Mesothelial cell of epicardium (in vitro differentiated cells): ENCODE measurements around the gene ACLY. TPM values are rescaled to one million over a fixed set of nuclear protein-coding genes. Genes with fewer than 3 reads are reported as not detected.
A peak's percentile ranks its signal among the peaks of the same experiment; 100 is the strongest.
"Not testable (repeated sequence)": the region's sequence is repeated elsewhere in the genome, so short reads cannot be mapped to it uniquely, and the experiment has no call there.

Experiments
- DNase-seq, 2 experiments: peaks; one replicate each; pipeline ENCODE4 v3.0.0; 2021; ENCODE audit warnings: low spot score in 2 of 2; ENCODE audit not compliant: unreplicated experiment in 2 of 2
- H3K27ac Mint-ChIP-seq: 2 replicates; pipeline ENCODE4 v1.8.0; 2021; ENCODE audit warnings: mixed read lengths
- H3K27me3 Mint-ChIP-seq: 2 replicates; pipeline ENCODE4 v1.8.0; 2021; ENCODE audit warnings: low read depth, mixed read lengths
- H3K36me3 Mint-ChIP-seq: 2 replicates; pipeline ENCODE4 v1.8.0; 2021; ENCODE audit warnings: mixed read lengths
- H3K4me1 Mint-ChIP-seq: 2 replicates; pipeline ENCODE4 v1.8.0; 2021; ENCODE audit warnings: mixed read lengths
- H3K4me3 Mint-ChIP-seq: 2 replicates; pipeline ENCODE4 v1.8.0; 2021; ENCODE audit warnings: mild to moderate bottlenecking, moderate library complexity, mixed read lengths
- H3K9me3 Mint-ChIP-seq: 2 replicates; pipeline ENCODE4 v1.8.0; 2021; ENCODE audit warnings: mixed read lengths
- total RNA-seq: library from RNA; stranded (reverse); gene quantifications from 3 replicates; pipeline ENCODE4 v1.2.1, GENCODE V29; 2021
- TF ChIP-seq, protein P1 (sequence below): fragments of 200-600 bp; sonication (generic); IDR thresholded peaks from one replicate; pipeline ENCODE4 v1.5.0; 2021; ENCODE audit warnings: antibody characterized with exemption; ENCODE audit not compliant: unreplicated experiment

Gene ACLY
- total RNA-seq, 1 donor from 2014 or later: 133 TPM

- H3K4me3 Mint-ChIP-seq: peak within 1 kb of the TSS; percentile 82
- DNase-seq: no peak
- H3K36me3 Mint-ChIP-seq: peaks cover 1% of the 10 kb centered on the region
- peaks cover 2% of the 10 kb centered on the region for H3K27me3 Mint-ChIP-seq
- peaks cover 9% of the 10 kb centered on the region for H3K4me1 Mint-ChIP-seq
- H3K27ac Mint-ChIP-seq: no peak within 1 kb of the TSS
- TF ChIP-seq, protein P1, sequence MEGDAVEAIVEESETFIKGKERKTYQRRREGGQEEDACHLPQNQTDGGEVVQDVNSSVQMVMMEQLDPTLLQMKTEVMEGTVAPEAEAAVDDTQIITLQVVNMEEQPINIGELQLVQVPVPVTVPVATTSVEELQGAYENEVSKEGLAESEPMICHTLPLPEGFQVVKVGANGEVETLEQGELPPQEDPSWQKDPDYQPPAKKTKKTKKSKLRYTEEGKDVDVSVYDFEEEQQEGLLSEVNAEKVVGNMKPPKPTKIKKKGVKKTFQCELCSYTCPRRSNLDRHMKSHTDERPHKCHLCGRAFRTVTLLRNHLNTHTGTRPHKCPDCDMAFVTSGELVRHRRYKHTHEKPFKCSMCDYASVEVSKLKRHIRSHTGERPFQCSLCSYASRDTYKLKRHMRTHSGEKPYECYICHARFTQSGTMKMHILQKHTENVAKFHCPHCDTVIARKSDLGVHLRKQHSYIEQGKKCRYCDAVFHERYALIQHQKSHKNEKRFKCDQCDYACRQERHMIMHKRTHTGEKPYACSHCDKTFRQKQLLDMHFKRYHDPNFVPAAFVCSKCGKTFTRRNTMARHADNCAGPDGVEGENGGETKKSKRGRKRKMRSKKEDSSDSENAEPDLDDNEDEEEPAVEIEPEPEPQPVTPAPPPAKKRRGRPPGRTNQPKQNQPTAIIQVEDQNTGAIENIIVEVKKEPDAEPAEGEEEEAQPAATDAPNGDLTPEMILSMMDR: no peak
- H3K9me3 Mint-ChIP-seq: no peaks in the 10 kb centered on the region
Measured at GRCh38 chr17:41837761-41838538, 80.8 kb downstream of the ACLY start, which contains the start of gene KLHL10. Gene KLHL10 (plus strand): TSS chr17:41837825. CDS start chr17:41837933, 108 bp downstream.

- Mint-ChIP-seq H3K9me3 (no peaks in the 10 kb centered on the region), H3K4me3 (peak overlapping the region; percentile 82), H3K36me3 (peaks cover 5% of the 10 kb centered on the region), H3K27ac (no peak overlapping the region), H3K27me3 (peaks cover 2% of the 10 kb centered on the region), H3K4me1 (peaks cover 9% of the 10 kb centered on the region)
- no peak for DNase-seq
- TF ChIP-seq, protein P1: no peak
Measured at GRCh38 chr17:41836550-41837196, 82.1 kb downstream of the ACLY start.

DNA sequence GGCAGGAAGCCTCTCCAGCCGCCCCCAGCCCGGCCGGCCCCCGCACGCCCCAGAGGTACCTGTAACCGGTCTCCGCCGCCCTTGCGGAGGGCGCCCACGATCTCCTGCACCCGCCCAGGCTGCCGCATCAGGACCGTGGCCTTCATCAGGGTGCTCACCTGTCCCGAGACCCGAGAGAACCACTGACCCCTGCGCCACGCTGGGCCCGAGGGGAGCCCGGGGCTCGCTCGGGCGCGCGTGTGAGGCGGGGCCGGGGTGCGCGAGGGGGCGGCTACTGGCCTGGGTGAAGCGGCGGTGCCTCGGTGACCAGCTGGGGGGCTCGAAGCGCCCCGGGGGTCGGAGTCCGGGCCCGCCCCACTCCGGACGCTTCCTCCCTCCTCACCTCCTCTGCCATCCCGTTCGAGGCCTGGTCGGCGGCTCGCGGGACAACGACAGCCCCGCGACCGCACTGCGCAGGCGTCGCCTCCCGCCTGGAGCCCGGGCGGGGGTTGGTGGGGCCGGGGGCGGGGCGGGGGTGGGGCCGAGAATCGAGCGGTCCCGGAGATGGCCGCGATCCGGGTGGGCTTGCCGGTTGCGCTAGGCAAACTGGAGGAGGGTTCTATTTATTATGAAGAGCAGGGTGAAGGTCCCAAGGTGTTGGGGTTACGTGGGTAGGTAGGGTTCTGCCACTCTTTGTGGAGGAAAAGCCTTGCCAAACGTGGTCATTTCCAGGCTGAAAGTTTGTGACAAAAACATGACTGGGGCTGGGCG is 82.8 kb downstream of the ACLY start, which contains the start of gene NT5C3B:
Gene NT5C3B, minus strand, starts transcription at position 433 of the 750 bp plus-strand sequence. Its CDS starts 39 bp downstream, at position 394.
- H3K4me1 Mint-ChIP-seq: peaks cover 9% of the 10 kb centered on the region
- H3K27me3 Mint-ChIP-seq: peaks cover 2% of the 10 kb centered on the region
- no peak within 1 kb of the TSS for H3K27ac Mint-ChIP-seq
- peaks cover 9% of the 10 kb centered on the region for H3K36me3 Mint-ChIP-seq
- no peaks in the 10 kb centered on the region for H3K9me3 Mint-ChIP-seq
- peak within 1 kb of the TSS; percentile 82 for H3K4me3 Mint-ChIP-seq
- peak; percentile 46 to 71 for DNase-seq
- TF ChIP-seq, protein P1: no peak

DNA sequence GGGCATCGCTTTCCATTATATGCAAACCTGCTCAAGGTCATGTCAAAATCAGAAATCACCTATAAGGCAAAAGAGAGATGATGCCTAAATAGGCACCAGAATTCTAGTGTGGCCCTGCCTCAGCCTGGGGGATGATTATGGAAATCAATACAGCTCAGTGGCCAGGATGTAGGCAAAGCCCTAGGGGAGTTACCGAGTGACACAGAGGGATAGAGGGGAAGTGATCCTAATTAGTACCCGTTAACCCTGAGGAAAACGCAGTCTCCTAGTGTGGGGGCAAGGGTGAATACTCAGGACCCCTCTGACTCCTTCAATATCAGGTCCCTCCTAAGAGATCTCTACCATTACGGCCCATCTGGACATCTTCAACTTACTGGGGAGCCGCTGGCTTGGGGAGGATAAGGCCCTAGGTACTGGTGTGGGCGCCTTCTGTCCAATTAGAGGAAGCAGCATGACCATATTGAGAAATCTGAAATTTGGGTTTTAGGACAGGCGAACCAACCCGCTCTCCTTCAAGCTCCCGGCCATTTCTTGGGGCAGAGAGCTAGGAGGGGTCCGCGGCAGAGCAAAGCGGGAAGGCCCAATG is 83.4 kb downstream of the ACLY start:
- H3K36me3 Mint-ChIP-seq: peaks cover 9% of the 10 kb centered on the region

GRCh38 chr17:41829961-41830360 is 88.8 kb downstream of the ACLY start:
- DNase-seq, H3K27me3 Mint-ChIP-seq, H3K4me1 Mint-ChIP-seq, H3K4me3 Mint-ChIP-seq, H3K9me3 Mint-ChIP-seq, H3K27ac Mint-ChIP-seq: not testable (repeated sequence)
- peaks cover 27% of the 10 kb centered on the region for H3K36me3 Mint-ChIP-seq

More for the DNA sequence above, 83.4 kb downstream of the ACLY start:
- H3K9me3 Mint-ChIP-seq: no peaks in the 10 kb centered on the region
- peaks cover 2% of the 10 kb centered on the region for H3K27me3 Mint-ChIP-seq
- no peak overlapping the region for H3K27ac Mint-ChIP-seq
- TF ChIP-seq, protein P1: no peak
- DNase-seq: no peak
- peaks cover 9% of the 10 kb centered on the region for H3K4me1 Mint-ChIP-seq
- H3K4me3 Mint-ChIP-seq: peak overlapping the region; percentile 82
